Ectodermal cell (in vitro differentiated cells): Measurements from ENCODE around the gene POLR3G. TPM values are rescaled to one million over a fixed set of nuclear protein-coding genes. Genes with fewer than 3 reads are reported as not detected.

Experiments
- H3K27ac ChIP-seq: 2 replicates; pipeline ENCODE4 v1.7.0; 2013; ENCODE audit warnings: mild to moderate bottlenecking, low read depth, low read length; ENCODE audit not compliant: insufficient read depth, poor library complexity, severe bottlenecking
- H3K27me3 ChIP-seq: 2 replicates; pipeline ENCODE4 v1.7.0; 2013; ENCODE audit warnings: mild to moderate bottlenecking, low read length; ENCODE audit not compliant: insufficient read depth, control insufficient read depth, poor library complexity, severe bottlenecking
- H3K36me3 ChIP-seq: one replicate; pipeline ENCODE4 v1.7.0; 2013; ENCODE audit warnings: low read length; ENCODE audit not compliant: control insufficient read depth, insufficient read depth
- H3K4me1 ChIP-seq: one replicate; pipeline ENCODE4 v1.7.0; 2013; ENCODE audit warnings: low read length; ENCODE audit not compliant: control insufficient read depth, insufficient read depth
- H3K4me3 ChIP-seq: 2 replicates; pipeline ENCODE4 v1.7.0; 2013; ENCODE audit warnings: low read depth, low read length, control low read depth; ENCODE audit not compliant: insufficient read depth
- H3K9me3 ChIP-seq: 2 replicates; pipeline ENCODE4 v1.7.0; 2013; ENCODE audit warnings: mild to moderate bottlenecking, low read length, moderate library complexity; ENCODE audit not compliant: control insufficient read depth
- WGBS, 2 experiments: methylation state at CpG; one replicate each; pipeline ENCODE4 v1.1.7; 2013; ENCODE audit warnings: missing lambda C conversion rate in 2 of 2; 5-methylcytosine and 5-hydroxymethylcytosine counted together
- polyA plus RNA-seq, 4 experiments: library from polyadenylated mRNA; stranded (reverse); fragments of 50-300 nt; gene quantifications; one replicate each; pipeline ENCODE4 v1.2.3, GENCODE V29; 2013

Gene POLR3G
- polyA plus RNA-seq (2013, experiment 1 of 4) = 8.6 TPM
- polyA plus RNA-seq (2013, experiment 2 of 4) = 7.1 TPM
- polyA plus RNA-seq (2013, experiment 3 of 4) = 5.4 TPM
- polyA plus RNA-seq (2013, experiment 4 of 4) = 5.8 TPM

- H3K4me3 ChIP-seq = peak within 1 kb of the TSS; percentile 75
- H3K27ac ChIP-seq = peak within 1 kb of the TSS; percentile 52
- H3K27me3 ChIP-seq = peaks cover 24% of the 10 kb centered on the region
- H3K36me3 ChIP-seq = no peaks in the 10 kb centered on the region
- peaks cover 7% of the 10 kb centered on the region for H3K4me1 ChIP-seq
- no peaks in the 10 kb centered on the region for H3K9me3 ChIP-seq
- 0 to 1% methylated on average over 73 of the region's 73 CpGs for WGBS, 2 experiments
Observed at GRCh38 chr5:90474235-90475107, at the start of gene POLR3G, which contains the start of gene MBLAC2. POLR3G (plus strand) TSS chr5:90474864; CDS start chr5:90485568, 10,704 bp downstream. MBLAC2 (minus strand) TSS chr5:90474771; CDS start chr5:90474292, 479 bp downstream.

- WGBS, 2 experiments = 33 to 76% methylated on average over 1 to 2 of the region's 5 CpGs
- Histone ChIP-seq H3K27ac (no peak overlapping the region), H3K4me1 (no peaks in the 10 kb centered on the region), H3K9me3 (no peaks in the 10 kb centered on the region), H3K36me3 (no peaks in the 10 kb centered on the region), H3K27me3 (no peaks in the 10 kb centered on the region), H3K4me3 (no peak overlapping the region)
Observed at GRCh38 chr5:90434116-90434714, 40.4 kb upstream of the POLR3G start.

GRCh38 chr5:90437663-90438062, 37.0 kb upstream of the POLR3G start:
- Histone ChIP-seq H3K27ac (no peak overlapping the region), H3K4me1 (no peaks in the 10 kb centered on the region), H3K27me3 (no peaks in the 10 kb centered on the region), H3K9me3 (no peaks in the 10 kb centered on the region), H3K4me3 (no peak overlapping the region), H3K36me3 (no peaks in the 10 kb centered on the region)

GRCh38 chr5:90438100-90438499, 36.6 kb upstream of the POLR3G start:
- H3K27ac ChIP-seq = no peak overlapping the region
- no peaks in the 10 kb centered on the region for H3K27me3 ChIP-seq
- no peaks in the 10 kb centered on the region for H3K4me1 ChIP-seq
- no peaks in the 10 kb centered on the region for H3K9me3 ChIP-seq
- H3K4me3 ChIP-seq = no peak overlapping the region
- WGBS, 2 experiments = 89 to 100% methylated on average over 1 of the region's 1 CpG
- H3K36me3 ChIP-seq = no peaks in the 10 kb centered on the region

GRCh38 chr5:90440644-90441043, 34.0 kb upstream of the POLR3G start:
- Histone ChIP-seq H3K4me3 (no peak overlapping the region), H3K9me3 (no peaks in the 10 kb centered on the region), H3K27ac (no peak overlapping the region), H3K27me3 (no peaks in the 10 kb centered on the region), H3K36me3 (no peaks in the 10 kb centered on the region), H3K4me1 (no peaks in the 10 kb centered on the region)
- WGBS, 2 experiments = 52 to 88% methylated on average over 2 of the region's 2 CpGs

GRCh38 chr5:90446961-90447360, 27.7 kb upstream of the POLR3G start:
- no peaks in the 10 kb centered on the region for H3K36me3 ChIP-seq
- no peak overlapping the region for H3K27ac ChIP-seq
- no peaks in the 10 kb centered on the region for H3K4me1 ChIP-seq
- H3K9me3 ChIP-seq = no peaks in the 10 kb centered on the region
- H3K4me3 ChIP-seq = no peak overlapping the region
- H3K27me3 ChIP-seq = no peaks in the 10 kb centered on the region

GRCh38 chr5:90461288-90461687, 13.4 kb upstream of the POLR3G start:
- Histone ChIP-seq H3K4me1 (no peaks in the 10 kb centered on the region), H3K27me3 (no peaks in the 10 kb centered on the region), H3K36me3 (no peaks in the 10 kb centered on the region), H3K9me3 (no peaks in the 10 kb centered on the region), H3K27ac (no peak overlapping the region), H3K4me3 (no peak overlapping the region)
- 29 to 43% methylated on average over 4 of the region's 4 CpGs for WGBS, 2 experiments

- H3K27me3 ChIP-seq = peaks cover 24% of the 10 kb centered on the region
- no peak overlapping the region for H3K27ac ChIP-seq
- no peaks in the 10 kb centered on the region for H3K36me3 ChIP-seq
- no peaks in the 10 kb centered on the region for H3K9me3 ChIP-seq
- 45 to 49% methylated on average over 9 of the region's 9 CpGs for WGBS, 2 experiments
- peak overlapping the region; percentile 75 for H3K4me3 ChIP-seq
- peaks cover 7% of the 10 kb centered on the region for H3K4me1 ChIP-seq
Observed at GRCh38 chr5:90472783-90473395, 1.8 kb upstream of the POLR3G start.

- 0% methylated on average over 56 of the region's 56 CpGs for WGBS, 2 experiments
- no peak overlapping the region for H3K27ac ChIP-seq
- peaks cover 7% of the 10 kb centered on the region for H3K4me1 ChIP-seq
- peaks cover 24% of the 10 kb centered on the region for H3K27me3 ChIP-seq
- H3K9me3 ChIP-seq = no peaks in the 10 kb centered on the region
- H3K36me3 ChIP-seq = no peaks in the 10 kb centered on the region
- H3K4me3 ChIP-seq = peak overlapping the region; percentile 75
Observed at GRCh38 chr5:90473396-90474234, 1.0 kb upstream of the POLR3G start.
